ENCODE measurements around the gene ABCA7.

ABCA7 gene

DNA sequence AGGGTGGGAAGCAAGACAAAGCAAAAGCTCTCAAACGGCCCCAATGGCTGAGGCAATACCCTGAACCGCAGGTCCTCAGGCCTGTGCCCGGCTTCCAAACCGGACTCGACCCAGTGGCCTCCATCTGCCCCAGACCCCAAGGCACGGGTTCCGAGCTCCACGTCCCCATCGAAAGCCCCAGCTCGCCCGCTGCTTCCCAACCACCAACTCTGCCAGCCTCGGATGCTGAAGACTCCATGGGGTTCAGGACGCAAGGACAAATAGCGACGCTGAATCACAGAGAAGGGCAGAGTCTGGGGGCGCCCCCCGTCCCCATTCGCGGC is 54.7 kb downstream of the ABCA7 start:
- H3K4me3 ChIP-seq (replicated peaks; ENCODE audit: low read depth, low read length), result peak overlapping the region; percentile 90
- no peak for DNase-seq (ENCODE audit: low read depth)
- TF ChIP-seq, protein P1, sequence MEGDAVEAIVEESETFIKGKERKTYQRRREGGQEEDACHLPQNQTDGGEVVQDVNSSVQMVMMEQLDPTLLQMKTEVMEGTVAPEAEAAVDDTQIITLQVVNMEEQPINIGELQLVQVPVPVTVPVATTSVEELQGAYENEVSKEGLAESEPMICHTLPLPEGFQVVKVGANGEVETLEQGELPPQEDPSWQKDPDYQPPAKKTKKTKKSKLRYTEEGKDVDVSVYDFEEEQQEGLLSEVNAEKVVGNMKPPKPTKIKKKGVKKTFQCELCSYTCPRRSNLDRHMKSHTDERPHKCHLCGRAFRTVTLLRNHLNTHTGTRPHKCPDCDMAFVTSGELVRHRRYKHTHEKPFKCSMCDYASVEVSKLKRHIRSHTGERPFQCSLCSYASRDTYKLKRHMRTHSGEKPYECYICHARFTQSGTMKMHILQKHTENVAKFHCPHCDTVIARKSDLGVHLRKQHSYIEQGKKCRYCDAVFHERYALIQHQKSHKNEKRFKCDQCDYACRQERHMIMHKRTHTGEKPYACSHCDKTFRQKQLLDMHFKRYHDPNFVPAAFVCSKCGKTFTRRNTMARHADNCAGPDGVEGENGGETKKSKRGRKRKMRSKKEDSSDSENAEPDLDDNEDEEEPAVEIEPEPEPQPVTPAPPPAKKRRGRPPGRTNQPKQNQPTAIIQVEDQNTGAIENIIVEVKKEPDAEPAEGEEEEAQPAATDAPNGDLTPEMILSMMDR (IDR thresholded peaks at IDR 0.05; ENCODE audit: low read length, missing control alignments), result no peak

DNA sequence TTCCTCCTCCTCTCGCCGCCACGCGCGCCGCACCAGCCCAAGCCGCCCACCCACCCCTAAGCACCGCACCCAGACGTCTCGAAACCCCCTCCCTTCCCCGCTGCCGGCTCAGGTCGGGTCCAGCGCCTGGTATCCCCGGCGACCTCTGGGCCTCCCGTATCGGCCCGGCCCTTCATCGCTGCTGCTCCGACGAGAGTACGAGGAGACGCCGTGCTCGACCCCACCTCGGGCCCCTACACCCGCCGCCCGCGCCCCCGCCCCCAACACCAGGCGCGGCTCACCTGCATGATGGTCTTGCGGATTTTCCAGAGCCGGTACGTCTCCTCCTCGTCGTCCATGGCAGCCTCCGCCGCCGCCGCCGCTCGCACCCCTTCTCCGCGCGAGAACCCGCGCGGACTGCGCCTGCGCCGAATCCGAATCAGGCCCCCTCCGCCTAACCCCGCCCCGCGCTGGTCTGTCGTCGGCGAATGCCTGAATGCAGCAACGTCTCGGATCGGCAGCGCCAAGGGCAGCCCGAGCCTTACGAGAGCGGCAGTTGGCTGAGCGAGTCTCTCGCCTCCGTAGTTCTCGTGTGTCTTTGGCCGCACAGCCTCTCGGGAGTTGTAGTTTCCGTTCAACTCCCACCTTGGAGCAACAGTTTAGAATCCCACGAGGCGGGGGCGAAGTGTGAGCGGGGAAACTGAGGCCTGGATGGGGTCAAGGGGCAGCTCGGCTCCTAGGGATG is 55.2 kb downstream of the ABCA7 start, which contains the start of gene POLR2E:
POLR2E (minus strand) TSS at position 398 of the 724 bp plus-strand sequence; CDS start at position 338, 60 bp downstream.
- peak within 1 kb of the TSS; percentile 90 for H3K4me3 ChIP-seq (replicated peaks; ENCODE audit: low read depth, low read length)
- TF ChIP-seq, protein P1 (IDR thresholded peaks at IDR 0.05; ENCODE audit: low read length, missing control alignments), result no peak
- DNase-seq (ENCODE audit: low read depth), result peak; percentile 99

DNA sequence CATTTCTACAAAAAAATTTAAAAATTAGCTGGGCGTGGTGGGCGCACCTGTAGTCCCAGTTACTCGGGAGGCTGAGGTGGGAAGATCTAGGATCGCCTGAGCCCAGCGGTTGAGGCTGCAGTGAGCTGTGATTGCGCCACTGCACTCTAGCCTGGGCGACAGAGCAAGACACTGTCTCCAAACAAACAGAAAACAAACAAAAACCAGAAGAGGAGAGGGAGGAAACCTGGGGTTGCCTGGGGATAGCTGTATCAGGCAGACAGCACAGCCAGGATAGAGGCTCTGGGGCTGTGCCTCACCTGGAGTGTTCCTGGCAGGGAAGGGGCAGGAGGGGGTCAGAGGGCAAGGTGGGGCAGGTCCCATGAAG is 57.9 kb downstream of the ABCA7 start:
- H3K4me3 ChIP-seq (replicated peaks; ENCODE audit: low read depth, low read length), result no peak overlapping the region
- TF ChIP-seq, protein P1 (IDR thresholded peaks at IDR 0.05; ENCODE audit: low read length, missing control alignments), result no peak
- DNase-seq (ENCODE audit: low read depth), result no peak

DNA sequence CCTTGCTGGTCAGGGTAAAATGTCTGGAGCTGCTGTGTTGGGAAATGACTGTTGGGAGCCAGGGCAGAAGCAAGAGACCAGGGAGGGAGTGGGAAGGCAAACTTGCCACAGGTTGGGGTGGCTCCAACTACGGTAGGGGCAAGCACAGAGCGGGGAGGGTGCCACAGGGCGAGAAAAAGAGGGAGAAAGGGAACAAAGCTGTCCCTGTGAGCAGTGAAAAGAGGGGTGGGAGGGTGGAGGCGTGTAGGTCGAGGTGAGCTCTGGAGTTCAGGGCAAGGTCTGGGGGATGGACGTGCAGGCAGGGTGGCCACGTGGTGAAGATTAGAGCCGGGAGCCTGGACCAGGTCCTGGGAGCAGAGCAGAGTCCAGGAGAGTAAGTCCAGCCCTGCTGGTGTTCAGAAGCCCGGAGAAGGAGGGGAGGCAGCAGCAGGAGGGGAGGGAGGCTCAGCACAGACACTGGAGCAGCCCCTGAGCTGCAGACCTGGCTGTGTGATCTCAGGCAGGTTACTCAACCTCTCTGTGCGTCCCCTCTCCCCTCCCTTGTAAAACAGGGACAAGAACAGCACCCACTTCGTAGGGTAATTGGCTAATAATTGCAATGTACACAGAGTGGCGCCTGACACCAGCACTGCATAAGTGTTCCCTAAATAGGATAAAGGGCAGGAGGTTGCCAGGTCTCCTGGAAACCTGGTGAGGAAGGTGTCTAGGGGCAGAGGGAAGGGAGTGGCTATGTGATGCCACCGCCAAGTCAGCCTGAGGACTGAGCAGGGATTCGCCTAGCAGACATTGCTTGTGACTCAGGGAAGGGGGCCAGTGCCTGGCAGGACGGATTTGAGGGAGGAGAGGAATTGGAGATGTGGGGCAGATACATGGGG is 58.5 kb downstream of the ABCA7 start:
- H3K4me3 ChIP-seq (replicated peaks; ENCODE audit: low read depth, low read length), result no peak overlapping the region
- DNase-seq (ENCODE audit: low read depth), result no peak
- TF ChIP-seq, protein P1 (IDR thresholded peaks at IDR 0.05; ENCODE audit: low read length, missing control alignments), result no peak

DNA sequence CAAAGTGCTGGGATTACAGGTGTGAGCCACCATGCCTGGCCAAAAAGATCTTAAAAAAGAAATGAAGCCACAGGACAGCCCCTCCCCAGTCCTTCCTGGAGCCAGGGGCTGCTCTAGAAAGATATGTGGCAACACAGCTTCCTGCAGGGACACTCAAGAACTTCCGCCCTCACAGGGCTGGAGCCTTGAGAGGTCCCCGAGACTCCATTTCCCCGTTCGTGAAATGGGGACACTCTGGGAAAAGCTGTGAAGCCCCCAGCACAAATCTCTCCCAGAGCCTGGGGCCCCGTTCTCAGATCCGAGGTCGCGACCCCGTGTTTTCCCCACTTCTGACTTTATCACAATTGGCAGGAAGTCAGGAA is 61.4 kb downstream of the ABCA7 start:
- TF ChIP-seq, protein P1 (IDR thresholded peaks at IDR 0.05; ENCODE audit: low read length, missing control alignments), result no peak
- peak overlapping the region; percentile 10 for H3K4me3 ChIP-seq (replicated peaks; ENCODE audit: low read depth, low read length)

DNA sequence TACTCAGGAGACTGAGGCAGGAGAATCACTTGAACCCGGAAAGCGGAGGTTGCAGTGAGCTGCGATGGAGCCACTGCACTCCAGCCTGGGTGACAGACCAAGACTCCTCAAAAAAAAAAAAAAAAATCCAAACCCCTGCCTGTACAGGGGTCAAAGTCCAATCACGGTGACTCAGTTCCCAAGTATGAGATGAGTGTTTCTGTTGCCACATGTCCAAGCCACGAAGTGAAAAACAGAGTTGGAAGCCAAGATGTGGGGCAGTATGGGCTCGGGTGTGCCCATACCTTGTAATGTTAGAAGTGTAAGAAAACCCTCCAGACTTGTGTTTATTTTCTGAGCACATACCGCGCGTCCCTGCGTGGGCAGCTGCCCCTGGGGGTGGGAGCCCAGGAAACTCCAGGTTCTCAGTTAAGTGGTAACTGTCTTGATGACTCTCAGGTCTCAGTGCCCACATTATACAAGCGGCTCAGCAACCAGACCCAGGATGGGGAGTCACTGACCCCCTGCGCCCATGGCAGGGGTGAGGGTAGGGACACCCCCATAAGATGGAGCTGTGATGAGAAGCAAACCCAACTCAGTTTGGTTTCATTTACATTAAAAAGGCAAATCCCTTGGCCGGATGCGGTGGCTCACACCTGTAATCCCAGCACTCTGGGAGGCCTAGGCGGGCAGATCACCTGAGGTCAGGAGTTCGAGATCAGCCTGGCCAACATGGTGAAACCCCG is 62.7 kb downstream of the ABCA7 start:
- TF ChIP-seq, protein P1 (IDR thresholded peaks at IDR 0.05; ENCODE audit: low read length, missing control alignments), result no peak
- DNase-seq (ENCODE audit: low read depth), result peak; percentile 99
- peak overlapping the region; percentile 25 for H3K4me3 ChIP-seq (replicated peaks; ENCODE audit: low read depth, low read length)

More for the DNA sequence above, 61.4 kb downstream of the ABCA7 start:
- no peak for DNase-seq (ENCODE audit: low read depth)
